ENCODE data around the gene SPOCK1.
"Not testable (repeated sequence)": the region's sequence is repeated elsewhere in the genome, so short reads cannot be mapped to it uniquely, and the experiment has no call there.

SPOCK1 gene

GRCh38 chr5:137498736-137499505 is at the start of gene SPOCK1:
Gene SPOCK1, minus strand, starts transcription at chr5:137499326.
- no peak for DNase-seq (ENCODE audit: low read depth, low spot score)

GRCh38 chr5:137545956-137546355 is 46.8 kb upstream of the SPOCK1 start:
- DNase-seq (ENCODE audit: low read depth, low spot score) = no peak

DNA sequence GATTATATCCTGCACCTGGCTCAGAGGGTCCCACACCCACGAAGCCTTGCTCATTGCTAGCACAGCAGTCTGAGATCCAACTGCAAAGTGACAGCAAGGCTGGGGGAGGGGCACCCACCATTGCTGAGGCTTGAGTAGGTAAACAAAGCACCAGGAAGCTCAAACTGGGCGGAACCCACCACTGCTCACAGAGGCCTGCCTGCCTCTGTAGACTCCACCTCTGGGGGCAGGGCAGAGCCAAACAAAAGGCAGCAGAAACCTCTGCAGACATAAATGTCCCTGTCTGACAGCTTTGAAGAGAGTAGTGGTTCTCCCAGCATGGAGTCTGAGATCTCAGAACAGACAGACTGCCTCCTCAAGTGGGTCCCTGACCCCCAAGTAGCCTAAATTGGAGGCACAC is 36.3 kb upstream of the SPOCK1 start:
- DNase-seq (ENCODE audit: low read depth, low spot score) = not testable (repeated sequence)

DNA sequence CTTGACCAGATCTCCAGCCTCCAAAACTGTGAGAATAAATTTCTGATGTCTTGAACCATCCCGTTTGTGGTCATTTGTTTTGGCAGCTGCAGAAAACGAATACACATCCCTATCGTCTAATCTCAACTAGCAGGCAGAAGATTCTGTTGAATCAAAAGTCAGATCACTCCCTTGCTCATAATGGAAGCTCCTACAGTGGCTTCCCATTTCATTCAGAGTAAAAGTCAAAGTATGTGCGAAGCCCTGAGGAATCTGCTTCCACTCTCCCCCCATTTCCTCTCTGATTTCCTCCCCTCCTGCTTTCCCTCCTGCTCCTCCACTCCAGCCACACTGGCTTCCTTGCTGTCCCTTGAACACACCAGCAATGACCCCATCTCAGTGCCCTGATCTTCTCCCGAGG is 34.8 kb upstream of the SPOCK1 start:
- no peak for DNase-seq (ENCODE audit: low read depth, low spot score)

- no peak for DNase-seq (ENCODE audit: low read depth, low spot score)
These were observed 32.1 kb upstream of the SPOCK1 start for GRCh38 chr5:137531266-137531665.

- DNase-seq (ENCODE audit: low read depth, low spot score) = no peak
These were observed 22.1 kb upstream of the SPOCK1 start for GRCh38 chr5:137521246-137521645.

GRCh38 chr5:137516961-137517360 is 17.8 kb upstream of the SPOCK1 start:
- DNase-seq (ENCODE audit: low read depth, low spot score) = no peak

GRCh38 chr5:137516251-137516797 is 17.2 kb upstream of the SPOCK1 start:
- DNase-seq (ENCODE audit: low read depth, low spot score) = no peak

DNA sequence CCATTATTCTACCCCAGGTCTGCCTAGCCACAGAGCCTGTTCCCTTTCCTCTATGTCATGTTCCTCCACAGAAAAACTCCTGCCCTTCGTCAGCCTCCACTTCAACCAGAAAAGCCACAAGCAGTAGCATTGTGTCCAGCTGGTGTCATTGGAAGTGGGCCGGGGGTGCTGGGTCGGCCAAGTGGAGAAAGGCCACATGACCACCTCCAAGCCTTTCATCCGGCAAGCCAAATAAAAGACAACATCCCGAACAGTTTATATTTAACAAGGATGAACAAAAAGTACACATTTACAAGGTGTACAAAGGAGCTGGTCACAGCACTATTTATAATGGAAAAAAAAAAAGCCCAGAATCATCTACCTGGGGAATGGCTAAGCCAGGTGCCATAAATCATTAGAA is 16.1 kb upstream of the SPOCK1 start:
- DNase-seq (ENCODE audit: low read depth, low spot score) = no peak

- no peak for DNase-seq (ENCODE audit: low read depth, low spot score)
These were observed 11.5 kb upstream of the SPOCK1 start for GRCh38 chr5:137510671-137511070.

GRCh38 chr5:137507150-137507549 is 8.0 kb upstream of the SPOCK1 start:
- DNase-seq (ENCODE audit: low read depth, low spot score) = no peak

- no peak for DNase-seq (ENCODE audit: low read depth, low spot score)
These were observed 7.2 kb upstream of the SPOCK1 start for GRCh38 chr5:137506296-137506695.

- no peak for DNase-seq (ENCODE audit: low read depth, low spot score)
These were observed 5.8 kb upstream of the SPOCK1 start for GRCh38 chr5:137504916-137505315.

GRCh38 chr5:137503456-137503855 is 4.3 kb upstream of the SPOCK1 start:
- no peak for DNase-seq (ENCODE audit: low read depth, low spot score)

- no peak for DNase-seq (ENCODE audit: low read depth, low spot score)
These were observed 3.5 kb upstream of the SPOCK1 start for GRCh38 chr5:137502632-137503031.

- DNase-seq (ENCODE audit: low read depth, low spot score) = no peak
These were observed 2.8 kb upstream of the SPOCK1 start for GRCh38 chr5:137501846-137502406.

- no peak for DNase-seq (ENCODE audit: low read depth, low spot score)
These were observed 2.1 kb upstream of the SPOCK1 start for GRCh38 chr5:137501226-137501625.

DNA sequence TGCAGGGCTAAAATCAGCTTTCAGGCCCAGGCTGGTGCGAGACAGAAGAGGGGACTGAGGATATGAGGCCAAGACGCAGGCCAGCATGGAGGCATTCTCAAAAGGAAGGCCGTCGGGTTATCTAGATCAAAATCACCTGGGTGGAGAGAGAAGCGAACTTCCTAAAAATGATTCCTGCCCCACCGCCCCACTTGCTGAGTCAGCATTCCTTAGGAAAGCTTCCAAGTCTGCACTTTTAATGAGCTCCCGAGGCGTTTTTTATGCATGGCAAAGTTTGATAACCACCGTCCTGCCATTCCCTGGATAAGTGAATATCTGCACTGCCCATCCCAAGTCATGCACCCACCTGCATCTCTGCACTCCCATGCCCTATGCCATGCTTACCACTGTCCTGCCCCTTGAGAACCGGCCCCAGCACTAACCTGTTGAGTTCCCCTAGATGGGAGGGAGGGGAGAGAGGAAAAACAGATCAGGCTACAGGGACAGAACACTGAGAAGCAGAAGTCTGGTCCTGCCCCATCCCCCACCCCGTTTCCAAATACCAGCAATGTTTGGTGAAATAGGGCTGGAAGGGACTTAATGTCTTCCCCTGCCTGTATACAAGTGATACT is 1.6 kb upstream of the SPOCK1 start:
- no peak for DNase-seq (ENCODE audit: low read depth, low spot score)

DNA sequence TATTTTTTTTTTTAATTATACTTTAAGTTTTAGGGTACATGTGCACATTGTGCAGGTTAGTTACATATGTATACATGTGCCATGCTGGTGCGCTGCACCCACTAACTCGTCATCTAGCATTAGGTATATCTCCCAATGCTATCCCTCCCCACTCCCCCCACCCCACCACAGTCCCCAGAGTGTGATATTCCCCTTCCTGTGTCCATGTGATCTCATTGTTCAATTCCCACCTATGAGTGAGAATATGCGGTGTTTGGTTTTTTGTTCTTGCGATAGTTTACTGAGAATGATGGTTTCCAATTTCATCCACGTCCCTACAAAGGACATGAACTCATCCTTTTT is 351 bp upstream of the SPOCK1 start:
- not testable (repeated sequence) for DNase-seq (ENCODE audit: low read depth, low spot score)

GRCh38 chr5:137498301-137498735 is 808 bp downstream of the SPOCK1 start:
- no peak for DNase-seq (ENCODE audit: low read depth, low spot score)

DNA sequence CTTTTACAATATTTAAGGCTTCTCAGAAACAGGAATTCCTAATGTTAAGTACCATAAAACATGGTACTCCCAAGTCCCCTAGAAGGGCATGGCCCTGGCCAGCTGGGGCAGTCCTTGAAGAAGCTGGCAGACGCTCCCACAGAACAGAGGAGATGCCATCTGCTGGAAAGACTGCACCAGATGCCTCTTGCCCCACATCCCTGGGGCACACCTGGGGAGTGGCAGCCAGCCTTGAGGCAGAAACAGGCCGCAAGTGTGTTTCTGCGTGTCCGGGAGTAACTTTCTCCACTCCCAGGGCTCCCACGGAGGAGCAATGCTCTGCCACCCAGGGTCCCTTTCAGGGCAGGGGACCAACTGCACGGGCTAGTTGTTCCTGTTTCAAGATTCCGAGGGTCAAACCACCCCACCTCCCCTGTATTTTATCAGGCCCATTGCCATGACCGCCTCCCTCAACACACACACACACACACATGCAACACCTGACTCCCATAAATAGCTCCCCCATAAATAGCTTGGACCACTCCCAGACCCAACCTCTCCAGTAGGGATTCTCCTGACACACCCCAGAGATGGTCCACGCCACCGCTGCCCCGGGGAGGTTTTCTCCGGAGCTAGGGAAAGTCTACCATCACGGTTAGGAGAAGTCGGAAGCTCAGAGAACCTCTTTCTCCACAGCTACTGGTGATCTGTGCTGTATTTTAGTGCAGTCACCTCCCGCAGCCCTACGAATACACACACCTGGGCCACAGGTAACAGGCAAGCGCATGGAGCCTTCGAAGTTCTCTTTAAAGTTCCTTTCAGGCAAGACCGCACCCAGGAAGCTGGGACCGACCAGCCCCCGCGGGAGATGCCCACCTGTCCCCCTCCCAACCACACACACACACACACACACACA is 1.5 kb downstream of the SPOCK1 start:
- DNase-seq (ENCODE audit: low read depth, low spot score) = no peak

DNA sequence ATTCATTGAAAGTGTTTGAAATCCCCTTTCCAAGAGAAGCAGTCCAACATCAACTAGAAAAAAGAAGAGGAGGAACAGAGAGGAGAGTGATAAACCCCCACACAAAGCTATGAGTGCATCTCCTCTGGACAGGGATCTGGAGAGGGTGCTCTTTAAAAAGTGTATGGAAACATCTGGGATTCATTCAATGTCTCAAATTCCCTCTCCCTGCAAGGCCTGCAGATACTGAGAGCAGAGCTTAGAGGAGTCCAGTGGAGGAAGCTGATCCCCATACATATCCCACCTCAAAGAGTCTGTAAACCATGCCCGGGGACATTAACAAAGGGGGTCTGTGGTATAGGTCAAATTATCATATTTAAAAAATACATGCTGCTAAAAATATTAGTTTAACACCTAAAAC is 2.2 kb downstream of the SPOCK1 start:
- no peak for DNase-seq (ENCODE audit: low read depth, low spot score)

All from activated naive CD8-positive, alpha-beta T cell treated with anti-CD3 and anti-CD28 coated beads, Interleukin-2, amount 50 U/mL, for 16 hours (primary cell).